ENCODE measurements around the gene ACO1.
A peak's percentile ranks its signal among the peaks of the same experiment; 100 is the strongest.
"Not testable (repeated sequence)": the region's sequence is repeated elsewhere in the genome, so short reads cannot be mapped to it uniquely, and the experiment has no call there.

The ACO1 gene

DNA sequence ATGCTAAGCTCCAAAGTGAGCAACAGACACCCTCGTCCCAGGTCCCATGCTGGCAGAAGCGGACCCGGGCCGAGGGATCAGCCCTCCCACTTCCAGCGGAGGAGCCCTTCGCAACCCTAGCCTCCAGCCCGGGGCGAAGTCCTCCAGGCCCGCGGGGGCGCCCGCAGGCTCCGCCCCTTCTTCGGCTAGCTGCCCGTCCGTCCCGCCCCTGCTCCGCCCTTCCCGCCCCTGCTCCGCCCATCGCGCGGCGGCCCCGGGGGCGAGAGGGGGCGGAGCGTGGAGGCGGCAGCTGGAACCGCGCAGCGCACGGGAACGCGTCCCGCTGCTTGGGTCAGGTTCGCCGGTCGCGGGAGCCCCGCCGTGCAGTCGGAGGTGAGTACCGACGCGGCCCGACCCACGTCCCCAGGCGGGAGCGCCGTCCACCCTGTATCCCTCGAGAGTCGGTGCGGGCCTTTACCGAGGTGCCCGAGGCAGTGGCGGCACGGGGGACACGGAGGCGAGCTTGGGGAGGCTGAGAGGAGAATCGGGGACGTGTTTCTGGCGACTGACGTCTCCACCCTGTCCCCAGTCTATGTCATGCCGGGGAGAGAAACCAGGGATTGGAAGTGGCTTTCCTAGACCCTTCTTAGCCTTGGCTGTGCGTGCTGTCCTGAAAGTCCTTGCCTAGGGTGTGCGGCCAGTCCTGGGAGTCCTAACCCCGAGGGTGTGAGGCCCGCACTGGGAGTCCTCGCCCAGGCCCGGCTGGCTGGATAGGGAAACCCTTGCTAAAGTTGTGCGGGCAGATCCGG lies at the start of gene ACO1:
Gene ACO1, plus strand, starts transcription at position 280 of the 788 bp plus-strand sequence. CDS start 20,864 bp downstream, outside the sequence.
- peak; percentile 92 for DNase-seq

GRCh38 chr9:32334916-32335895 lies 49.2 kb upstream of the ACO1 start:
- DNase-seq = no peak

DNA sequence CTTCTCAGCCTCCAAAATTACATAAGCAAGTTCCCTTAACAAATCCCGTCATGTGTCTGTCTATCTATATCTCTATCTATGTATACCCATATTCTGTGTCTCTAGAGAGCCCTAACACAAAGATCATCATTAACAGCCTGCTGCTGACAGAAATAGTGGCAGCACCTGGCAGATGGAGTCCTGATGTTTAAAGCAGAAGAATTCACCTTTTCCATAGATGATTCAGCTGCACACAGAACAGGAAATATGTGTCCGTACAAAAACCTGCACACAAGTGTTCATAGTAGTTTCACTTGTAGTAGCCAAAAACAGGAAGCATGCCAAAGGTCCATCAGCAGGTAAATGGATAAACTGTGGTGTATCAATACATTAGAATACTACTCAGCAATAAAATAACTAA lies 45.0 kb upstream of the ACO1 start:
- no peak for DNase-seq

DNA sequence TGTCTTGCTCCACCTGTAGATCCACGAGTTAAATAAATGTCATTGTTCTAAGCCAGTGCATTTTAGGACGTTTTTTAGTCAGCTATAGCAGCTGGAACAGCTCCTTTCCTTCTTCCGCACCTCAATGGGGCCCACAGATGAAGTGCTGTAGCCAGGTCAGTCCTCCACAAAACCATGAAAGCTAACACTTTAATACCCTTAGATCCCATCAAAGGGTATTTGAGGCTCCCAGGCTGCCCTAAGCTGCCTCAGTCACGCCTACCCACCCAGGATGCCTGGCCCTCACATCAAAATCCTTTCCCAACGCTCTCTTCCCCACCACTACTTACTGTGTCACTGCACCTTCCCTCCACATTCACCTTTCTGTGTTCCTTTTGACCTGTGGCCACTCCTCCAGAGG lies 44.1 kb upstream of the ACO1 start:
- DNase-seq = no peak

GRCh38 chr9:32344551-32345182 lies 39.8 kb upstream of the ACO1 start:
- no peak for DNase-seq

- DNase-seq = no peak
Measured at GRCh38 chr9:32345243-32345642, 39.2 kb upstream of the ACO1 start.

- DNase-seq = no peak
Measured at GRCh38 chr9:32347571-32347970, 36.9 kb upstream of the ACO1 start.

- peak; percentile 54 for DNase-seq
Measured at GRCh38 chr9:32348106-32348695, 36.2 kb upstream of the ACO1 start.

- no peak for DNase-seq
Measured at GRCh38 chr9:32349013-32349412, 35.4 kb upstream of the ACO1 start.

GRCh38 chr9:32350682-32351081 lies 33.8 kb upstream of the ACO1 start:
- DNase-seq = peak; percentile 57

DNA sequence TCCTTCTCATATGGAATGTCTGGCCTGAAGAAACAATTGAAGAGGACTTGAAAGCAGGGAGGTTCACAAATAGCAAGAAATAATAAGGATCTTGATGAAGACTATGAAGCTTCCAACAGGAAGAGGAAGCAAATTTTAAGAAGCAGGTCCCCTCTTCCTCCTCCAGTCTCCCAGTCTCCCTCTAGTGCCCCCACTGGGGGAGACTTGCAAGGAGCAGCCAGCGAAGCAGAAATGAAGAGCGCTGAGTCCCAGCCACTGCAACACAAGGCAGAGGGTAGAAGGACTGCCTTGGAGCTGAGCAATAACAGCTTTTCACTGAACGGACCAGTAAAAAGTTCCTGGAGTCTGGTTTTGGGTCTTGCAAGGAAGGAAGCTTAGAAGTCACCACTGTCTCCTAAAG lies 32.6 kb upstream of the ACO1 start:
- peak; percentile 37 for DNase-seq

DNA sequence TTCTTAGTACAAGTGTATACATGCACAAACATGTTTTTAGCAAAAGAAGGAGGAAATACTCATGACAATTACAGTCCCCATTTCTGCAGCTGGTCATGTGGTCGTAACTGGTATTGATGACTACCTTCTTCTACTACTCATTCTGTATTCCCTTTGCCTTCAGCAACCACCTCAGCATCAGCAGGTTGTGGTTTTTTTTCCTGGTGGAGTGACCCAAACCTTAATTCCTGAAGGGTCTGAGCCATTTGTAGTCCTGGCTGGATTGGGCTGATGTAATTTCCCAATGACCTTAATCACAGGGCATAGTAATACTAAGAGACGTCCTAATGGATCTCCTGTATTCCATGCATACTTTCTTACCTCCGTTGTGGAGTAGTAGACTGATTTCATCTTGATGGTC lies 31.0 kb upstream of the ACO1 start:
- not testable (repeated sequence) for DNase-seq

GRCh38 chr9:32359452-32359851 lies 25.0 kb upstream of the ACO1 start:
- no peak for DNase-seq

GRCh38 chr9:32360983-32361673 lies 23.3 kb upstream of the ACO1 start:
- DNase-seq = no peak

DNA sequence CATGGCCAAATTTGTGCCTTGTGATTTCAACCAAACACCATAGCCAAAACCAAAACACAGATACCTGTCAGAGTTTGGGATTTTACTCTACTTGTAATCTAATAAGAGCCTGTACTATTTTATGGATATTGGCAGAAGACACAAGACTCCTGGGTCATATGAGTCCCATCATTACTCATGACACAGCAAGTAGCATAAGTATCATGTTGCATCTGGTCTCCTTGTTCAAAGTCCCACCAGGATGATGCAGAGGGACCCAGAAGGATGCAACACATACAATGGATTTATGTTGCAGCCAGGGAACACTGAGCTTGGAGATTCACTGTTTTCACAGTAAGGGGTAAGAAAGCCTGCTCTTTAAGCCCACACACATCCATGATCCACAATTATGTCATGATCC lies 13.2 kb upstream of the ACO1 start:
- DNase-seq = no peak

GRCh38 chr9:32371679-32372078 lies 12.8 kb upstream of the ACO1 start:
- DNase-seq = no peak

DNA sequence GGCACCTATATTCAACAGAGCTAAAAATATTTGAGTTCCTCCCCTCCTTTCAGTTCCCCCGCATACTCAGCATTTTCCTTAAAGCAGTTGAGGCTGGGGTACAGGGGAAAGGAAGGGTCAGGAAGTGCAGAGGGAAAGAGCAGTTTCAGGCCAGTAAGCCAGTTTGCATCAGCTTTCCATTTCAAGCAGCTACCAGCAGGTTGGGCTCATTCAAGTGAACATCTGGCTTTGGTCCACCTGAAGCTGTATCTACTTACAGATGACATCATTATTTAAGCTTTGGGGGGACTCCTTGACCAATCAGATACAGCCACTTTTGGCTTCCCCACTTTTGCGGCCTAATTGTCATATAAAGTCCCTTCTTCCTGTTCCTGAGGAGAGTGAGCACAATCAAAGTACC lies 8.2 kb upstream of the ACO1 start:
- no peak for DNase-seq

DNA sequence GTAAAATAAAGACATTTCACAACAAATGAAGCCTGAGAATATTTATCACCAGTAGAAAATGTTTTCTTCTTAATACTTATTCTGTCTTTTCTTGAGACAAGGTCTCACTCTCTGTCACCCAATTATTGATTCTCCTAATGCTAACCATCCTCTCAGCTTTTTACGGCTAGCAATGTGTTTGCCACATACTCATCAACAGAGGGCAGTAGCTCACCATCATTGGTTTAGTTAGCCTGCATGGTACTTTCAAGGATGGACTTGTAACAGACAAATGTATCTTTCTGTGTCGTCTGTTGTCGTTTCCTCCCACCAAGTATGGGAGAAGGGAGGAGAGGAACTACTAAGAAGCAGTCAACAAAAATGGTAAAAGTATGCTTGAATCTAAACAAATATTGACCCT lies 5.9 kb upstream of the ACO1 start:
- peak; percentile 88 for DNase-seq

DNA sequence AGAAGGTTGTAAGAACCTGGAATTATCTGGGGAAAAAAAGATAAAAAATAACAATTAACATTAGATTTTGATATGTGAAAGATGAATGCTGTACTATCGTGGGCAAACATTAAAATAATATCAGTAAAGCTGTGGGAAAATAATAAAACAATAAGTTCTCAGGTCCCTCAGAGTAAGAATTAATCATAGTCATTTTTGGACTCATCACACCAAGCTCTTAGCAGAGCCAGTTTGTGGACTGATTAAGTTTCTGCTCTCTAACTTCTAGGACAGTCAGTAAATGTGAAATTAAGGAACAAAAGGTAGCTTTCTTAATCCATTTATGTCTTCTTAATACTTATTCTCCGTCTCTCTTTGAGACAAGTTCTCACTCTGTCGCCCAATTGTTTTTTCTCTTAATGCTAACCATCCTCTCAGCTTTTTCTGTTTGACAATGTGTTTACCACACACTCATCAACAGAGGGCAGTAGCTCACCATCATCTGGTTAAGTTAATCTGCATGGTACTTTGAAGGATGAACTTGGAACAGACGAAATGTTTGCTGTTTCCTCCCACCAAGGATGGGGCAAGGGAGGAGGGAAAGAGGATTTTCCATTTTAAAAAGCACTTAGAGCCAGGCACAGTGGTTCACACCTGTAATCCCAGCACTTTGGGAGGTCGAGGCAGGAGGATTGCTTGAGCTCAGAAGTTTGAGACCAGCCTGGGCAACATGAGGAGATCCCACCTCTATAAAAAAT lies 5.3 kb upstream of the ACO1 start:
- peak; percentile 92 for DNase-seq

GRCh38 chr9:32380944-32381343 lies 3.5 kb upstream of the ACO1 start:
- DNase-seq = no peak

DNA sequence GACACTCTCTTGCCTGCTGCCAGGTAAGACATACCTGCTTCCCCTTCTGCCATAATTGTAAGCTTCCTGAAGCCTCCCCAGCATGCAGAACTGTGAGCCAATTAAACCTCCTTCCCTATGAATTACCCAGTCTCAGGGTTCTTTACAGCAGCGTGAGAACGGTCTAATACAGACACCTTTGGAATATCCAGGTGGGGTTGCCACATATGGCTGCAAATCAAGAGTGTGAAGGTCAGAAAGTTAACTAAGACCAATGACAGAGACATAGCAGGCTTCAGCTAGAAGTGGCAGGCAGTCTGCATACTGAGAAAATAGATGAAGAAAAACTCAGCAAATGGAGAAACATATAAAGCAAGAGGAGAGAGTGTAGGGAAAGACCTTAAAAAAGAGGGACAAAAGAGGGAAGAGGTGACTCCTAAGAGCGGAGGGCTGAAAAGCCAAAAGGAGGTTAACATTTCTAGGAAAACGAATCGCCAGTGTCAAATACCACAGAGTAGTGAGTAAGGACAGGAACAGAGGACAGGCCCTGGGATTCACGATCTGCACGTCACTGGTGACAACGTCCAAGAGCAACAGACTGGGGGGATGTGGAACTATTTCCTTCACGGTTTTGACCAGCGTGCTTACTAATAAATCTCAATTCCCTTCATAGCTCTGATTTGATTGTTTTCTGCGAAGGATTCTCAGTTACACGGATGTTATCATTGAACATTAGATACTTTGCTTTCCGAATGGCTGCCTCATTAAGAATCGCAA lies 1.7 kb upstream of the ACO1 start:
- DNase-seq = no peak

Data from hematopoietic multipotent progenitor cell treated with erythropoietin and hydrocortisone succinate and interleukin-3 and kit ligand, for 6 days (in vitro differentiated cells).